Measurements from ENCODE around the gene LIG3.
A peak's percentile ranks its signal among the peaks of the same experiment; 100 is the strongest.

LIG3 gene

GRCh38 chr17:34993031-34993430, 12.7 kb downstream of the LIG3 start:
- no peak for TF ChIP-seq GABPA (IDR thresholded peaks at IDR 0.05; ENCODE audit: low read depth)
- no peak overlapping the region for H3K4me3 ChIP-seq (replicated peaks; ENCODE audit: insufficient read depth, low read length)
- DNase-seq (ENCODE audit: low read depth in 1 of 2, low spot score in 1 of 2), result no peak
- peak overlapping the region; percentile 92 for H3K27ac ChIP-seq (replicated peaks)
- no peaks in the 10 kb centered on the region for H3K27me3 ChIP-seq (ENCODE audit: insufficient read depth, poor library complexity, severe bottlenecking)

GRCh38 chr17:34996422-34997285, 16.3 kb downstream of the LIG3 start:
- DNase-seq (ENCODE audit: low read depth in 1 of 2, low spot score in 1 of 2), result peak; percentile 36 to 55
- Histone ChIP-seq H3K4me3 (replicated peaks; ENCODE audit: insufficient read depth, low read length) (no peak overlapping the region), H3K27ac (replicated peaks) (peak overlapping the region; percentile 54), H3K27me3 (ENCODE audit: insufficient read depth, poor library complexity, severe bottlenecking) (no peaks in the 10 kb centered on the region)
- no peak for TF ChIP-seq REST (IDR thresholded peaks at IDR 0.05; ENCODE audit: insufficient replicate concordance, low read depth)
- peak; percentile 80 for TF ChIP-seq SPI1 (IDR thresholded peaks at IDR 0.05; ENCODE audit: borderline replicate concordance, low read depth)
- TF ChIP-seq POLR2AphosphoS5 (IDR thresholded peaks at IDR 0.05; ENCODE audit: low read depth), result no peak

- TF ChIP-seq POLR2AphosphoS5 (IDR thresholded peaks at IDR 0.05; ENCODE audit: low read depth) (no peak), REST (IDR thresholded peaks at IDR 0.05; ENCODE audit: insufficient replicate concordance, low read depth) (no peak), SPI1 (IDR thresholded peaks at IDR 0.05; ENCODE audit: borderline replicate concordance, low read depth) (no peak), GABPA (IDR thresholded peaks at IDR 0.05; ENCODE audit: low read depth) (no peak)
- TF ChIP-seq, protein P1, sequence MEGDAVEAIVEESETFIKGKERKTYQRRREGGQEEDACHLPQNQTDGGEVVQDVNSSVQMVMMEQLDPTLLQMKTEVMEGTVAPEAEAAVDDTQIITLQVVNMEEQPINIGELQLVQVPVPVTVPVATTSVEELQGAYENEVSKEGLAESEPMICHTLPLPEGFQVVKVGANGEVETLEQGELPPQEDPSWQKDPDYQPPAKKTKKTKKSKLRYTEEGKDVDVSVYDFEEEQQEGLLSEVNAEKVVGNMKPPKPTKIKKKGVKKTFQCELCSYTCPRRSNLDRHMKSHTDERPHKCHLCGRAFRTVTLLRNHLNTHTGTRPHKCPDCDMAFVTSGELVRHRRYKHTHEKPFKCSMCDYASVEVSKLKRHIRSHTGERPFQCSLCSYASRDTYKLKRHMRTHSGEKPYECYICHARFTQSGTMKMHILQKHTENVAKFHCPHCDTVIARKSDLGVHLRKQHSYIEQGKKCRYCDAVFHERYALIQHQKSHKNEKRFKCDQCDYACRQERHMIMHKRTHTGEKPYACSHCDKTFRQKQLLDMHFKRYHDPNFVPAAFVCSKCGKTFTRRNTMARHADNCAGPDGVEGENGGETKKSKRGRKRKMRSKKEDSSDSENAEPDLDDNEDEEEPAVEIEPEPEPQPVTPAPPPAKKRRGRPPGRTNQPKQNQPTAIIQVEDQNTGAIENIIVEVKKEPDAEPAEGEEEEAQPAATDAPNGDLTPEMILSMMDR (IDR thresholded peaks at IDR 0.05; ENCODE audit: insufficient read depth, low read length), result no peak
- Histone ChIP-seq H3K27ac (replicated peaks) (peak overlapping the region; percentile 16), H3K4me3 (replicated peaks; ENCODE audit: insufficient read depth, low read length) (no peak overlapping the region), H3K27me3 (ENCODE audit: insufficient read depth, poor library complexity, severe bottlenecking) (no peaks in the 10 kb centered on the region)
- DNase-seq (ENCODE audit: low read depth in 1 of 2, low spot score in 1 of 2), result no peak
These were observed 17.1 kb downstream of the LIG3 start for GRCh38 chr17:34997355-34997862.

DNA sequence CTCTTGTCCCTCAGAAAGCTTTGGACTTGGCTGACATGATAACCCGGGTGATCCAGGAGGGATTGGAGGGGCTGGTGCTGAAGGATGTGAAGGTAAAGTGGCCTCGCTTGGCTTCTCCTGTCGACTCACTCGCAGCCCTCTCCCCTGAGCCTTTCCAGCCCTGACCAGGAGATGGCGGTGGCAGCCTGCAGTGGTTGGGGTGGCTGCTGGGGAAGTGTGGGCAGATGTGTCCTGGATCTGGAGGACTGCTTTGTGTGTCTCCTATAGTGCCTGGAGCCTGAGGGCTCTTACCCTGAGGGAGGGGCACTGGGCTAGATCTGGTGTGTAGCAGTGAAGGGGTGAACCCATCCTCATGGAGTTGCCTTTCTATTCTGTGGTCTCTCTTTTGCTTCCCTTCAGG, 17.9 kb downstream of the LIG3 start:
- peak; percentile 34 to 86 for DNase-seq (ENCODE audit: low read depth in 1 of 2, low spot score in 1 of 2)
- TF ChIP-seq REST (IDR thresholded peaks at IDR 0.05; ENCODE audit: insufficient replicate concordance, low read depth) (no peak), SPI1 (IDR thresholded peaks at IDR 0.05; ENCODE audit: borderline replicate concordance, low read depth) (peak; percentile 65; the same call in 1 of the 2 replicates)
- TF ChIP-seq, protein P1 (IDR thresholded peaks at IDR 0.05; ENCODE audit: insufficient read depth, low read length), result peak; percentile 92
- Histone ChIP-seq H3K27ac (replicated peaks) (peak overlapping the region; percentile 28), H3K27me3 (ENCODE audit: insufficient read depth, poor library complexity, severe bottlenecking) (no peaks in the 10 kb centered on the region), H3K4me3 (replicated peaks; ENCODE audit: insufficient read depth, low read length) (no peak overlapping the region)
